Measurements from ENCODE around the gene CD27.

Gene CD27

DNA sequence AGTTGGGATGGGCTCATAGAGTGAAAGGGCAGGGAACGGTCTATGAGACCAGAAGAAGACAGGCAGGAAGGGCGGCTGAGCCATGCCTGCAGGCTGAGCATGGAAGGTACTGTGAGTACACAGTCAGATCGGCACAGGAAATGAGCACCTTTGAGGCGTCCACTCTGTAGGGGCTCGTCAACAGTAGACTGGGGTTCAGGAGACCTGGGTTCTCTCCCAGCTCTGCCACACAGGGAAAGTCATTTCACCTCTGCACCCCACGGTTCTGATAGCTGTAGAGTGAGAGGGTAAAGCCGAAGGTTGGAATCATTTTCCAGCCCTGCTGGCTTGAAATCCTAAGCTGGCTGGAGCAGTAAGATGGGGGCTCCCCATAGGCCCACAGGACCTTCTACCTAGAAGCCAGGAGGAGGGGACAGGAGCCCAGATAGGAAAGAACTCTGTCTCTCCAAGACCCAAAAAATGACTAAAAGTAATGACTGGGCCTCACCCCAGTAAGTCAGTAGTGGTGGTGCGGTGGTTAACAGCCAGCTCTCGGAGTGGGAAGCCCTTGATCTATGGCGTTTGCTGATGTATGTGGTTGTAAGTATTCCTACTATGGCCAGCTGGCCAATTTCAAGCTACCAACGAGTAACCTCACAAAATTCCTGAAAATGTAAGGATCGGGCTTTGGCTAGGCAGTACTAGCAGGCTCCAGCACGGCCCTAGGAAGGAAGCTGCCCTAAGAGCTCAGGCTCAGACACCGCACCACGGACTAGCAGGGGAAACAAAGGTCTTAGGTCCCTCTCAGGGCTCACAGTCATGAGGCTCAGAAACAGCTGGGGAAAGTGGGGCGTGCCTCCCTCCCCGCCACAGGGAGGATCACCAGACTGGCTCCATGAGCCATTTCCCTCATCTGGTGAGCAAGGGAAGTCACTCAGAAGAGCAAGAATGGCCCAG lies 10.3 kb upstream of the CD27 start:
- no peak for DNase-seq (ENCODE audit: low read depth)

DNA sequence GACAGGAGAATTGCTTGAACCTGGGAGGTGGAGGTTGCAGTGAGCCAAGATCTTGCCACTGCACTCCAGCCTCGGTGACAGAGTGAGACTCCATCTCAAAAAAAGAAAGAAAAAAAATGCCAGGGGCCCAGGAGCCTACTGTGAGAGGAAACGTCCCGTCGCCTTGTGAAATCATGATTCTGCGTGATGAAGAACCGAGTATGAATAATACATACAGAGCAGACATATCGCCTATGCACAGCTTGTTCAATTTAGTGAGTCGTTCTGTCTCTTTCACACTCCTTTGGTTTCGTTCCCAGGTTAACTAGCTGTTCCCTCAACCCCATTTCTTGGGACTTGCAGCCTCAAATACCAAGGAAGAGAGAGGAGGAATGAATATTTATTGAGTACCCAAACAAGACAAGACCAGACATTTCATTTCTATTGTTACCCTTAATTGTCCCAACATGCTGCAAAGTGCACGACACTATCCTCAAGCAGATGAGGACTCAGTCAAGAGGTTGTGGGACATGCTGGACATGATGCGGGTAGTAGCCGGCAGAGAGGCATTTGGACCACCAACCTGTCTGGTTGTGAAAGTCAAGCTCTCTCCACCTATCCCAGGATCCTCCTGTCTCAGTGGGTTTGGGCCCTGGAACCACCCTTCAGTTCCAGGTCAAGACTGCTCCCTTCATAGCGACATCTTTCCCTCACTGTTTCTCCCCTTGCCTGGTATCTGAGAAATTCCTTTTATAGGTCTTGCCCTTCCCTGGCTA lies 8.6 kb upstream of the CD27 start:
- no peak for DNase-seq (ENCODE audit: low read depth)

DNA sequence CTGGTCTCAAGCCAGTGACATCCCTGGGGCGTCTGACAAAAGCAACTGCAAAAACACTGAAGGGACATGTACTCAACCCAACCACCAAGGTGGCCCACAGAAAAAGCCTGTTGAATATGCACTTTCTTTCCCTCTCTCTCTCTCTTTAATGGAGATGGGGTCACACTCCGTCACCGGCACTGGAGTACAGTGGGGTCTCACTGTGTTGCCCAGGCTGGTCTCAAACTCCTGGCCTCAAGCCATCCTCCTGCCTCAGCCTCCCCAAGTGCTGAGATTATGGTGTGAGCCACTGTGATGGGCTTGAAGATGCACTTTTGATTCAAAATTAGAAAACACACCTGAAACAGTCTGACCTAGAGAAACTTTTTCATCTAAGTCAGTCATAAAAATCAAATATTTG lies 7.2 kb upstream of the CD27 start:
- DNase-seq (ENCODE audit: low read depth) = no peak

DNA sequence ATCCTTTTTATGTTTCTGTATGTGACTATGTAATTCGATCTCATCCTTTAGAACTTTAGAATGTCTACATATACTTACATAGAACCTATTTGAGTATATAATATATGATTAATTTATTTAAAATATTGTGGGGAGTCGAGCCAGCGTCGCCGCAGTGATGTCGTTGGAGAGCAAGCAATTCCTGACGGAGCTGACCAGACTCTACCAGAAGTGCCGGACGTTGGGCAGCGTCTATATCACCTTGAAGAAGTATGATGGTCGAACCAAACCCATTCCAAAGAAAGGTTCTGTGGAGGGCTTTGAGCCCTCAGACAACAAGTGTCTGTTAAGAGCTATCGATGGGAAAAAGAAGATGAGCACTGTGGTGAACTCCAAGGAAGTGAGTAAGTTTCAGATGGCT lies 6.4 kb upstream of the CD27 start:
- no peak for DNase-seq (ENCODE audit: low read depth)

DNA sequence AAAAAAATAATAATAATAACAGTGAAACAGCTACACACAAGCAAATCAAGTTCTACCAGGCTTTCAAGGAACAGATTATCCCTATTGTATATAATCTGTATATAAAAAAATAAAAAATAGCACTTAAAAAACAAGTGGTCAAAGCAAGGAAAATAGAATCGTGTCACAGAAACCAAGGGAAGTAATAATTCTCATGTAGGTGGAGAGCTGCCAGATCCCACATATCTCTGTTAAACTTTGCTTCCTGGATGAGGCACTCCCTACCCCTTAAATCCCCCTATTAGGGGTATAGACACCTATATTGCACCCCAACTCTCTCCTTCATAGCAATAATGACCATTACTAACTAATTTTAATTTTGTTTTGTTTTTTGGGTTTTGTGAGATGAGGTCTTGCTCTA lies 4.4 kb upstream of the CD27 start:
- no peak for DNase-seq (ENCODE audit: low read depth)

DNA sequence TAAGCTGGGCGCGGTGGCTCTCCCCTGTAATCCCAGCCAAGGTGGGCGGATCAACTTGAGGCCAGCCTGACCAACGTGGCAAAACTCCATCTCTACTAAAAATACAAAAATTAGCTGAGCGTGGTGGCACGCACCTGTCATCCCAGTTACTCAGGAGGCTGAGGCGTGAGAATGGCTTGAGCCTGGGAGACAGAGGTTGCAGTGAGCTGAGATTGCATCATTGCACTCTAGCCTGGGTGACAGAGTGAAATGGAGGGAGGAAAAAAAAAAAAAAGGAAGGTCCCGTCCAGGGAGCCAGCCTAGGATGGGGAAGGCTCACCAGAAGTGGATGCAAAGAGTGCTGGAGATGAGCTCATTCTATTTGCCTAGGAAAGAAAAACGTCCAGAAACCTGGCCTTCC lies 1.9 kb upstream of the CD27 start:
- DNase-seq (ENCODE audit: low read depth) = no peak

DNA sequence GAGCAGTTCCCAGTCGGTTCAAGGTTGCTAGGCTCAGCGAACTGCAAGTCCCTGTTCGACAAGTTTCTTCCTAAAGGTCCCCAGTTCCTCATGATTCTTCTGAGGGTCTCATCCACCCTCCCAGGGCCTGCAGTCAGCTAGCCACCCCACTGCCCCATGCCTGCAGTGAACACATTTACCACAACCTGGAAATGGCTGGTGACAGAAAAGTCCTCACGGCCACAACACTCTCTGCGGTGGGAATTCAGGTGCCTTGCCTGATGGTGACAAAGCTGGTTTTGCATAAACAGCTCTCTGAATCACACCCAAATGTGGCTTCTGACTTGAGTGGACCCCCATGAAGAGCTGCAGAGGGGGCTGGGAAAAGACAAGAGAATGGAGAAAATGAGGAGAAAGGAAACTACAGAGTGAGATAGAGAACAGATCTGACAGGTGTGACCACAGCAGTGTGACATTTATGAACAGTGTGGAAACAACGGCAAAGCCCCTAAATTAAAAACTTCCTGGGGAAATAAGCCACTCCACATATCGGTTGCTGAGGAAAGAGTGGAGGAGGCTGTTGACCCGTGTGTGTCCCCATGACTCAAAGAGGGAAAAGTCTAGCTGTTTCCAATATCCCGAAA lies 1.3 kb upstream of the CD27 start:
- no peak for DNase-seq (ENCODE audit: low read depth)

DNA sequence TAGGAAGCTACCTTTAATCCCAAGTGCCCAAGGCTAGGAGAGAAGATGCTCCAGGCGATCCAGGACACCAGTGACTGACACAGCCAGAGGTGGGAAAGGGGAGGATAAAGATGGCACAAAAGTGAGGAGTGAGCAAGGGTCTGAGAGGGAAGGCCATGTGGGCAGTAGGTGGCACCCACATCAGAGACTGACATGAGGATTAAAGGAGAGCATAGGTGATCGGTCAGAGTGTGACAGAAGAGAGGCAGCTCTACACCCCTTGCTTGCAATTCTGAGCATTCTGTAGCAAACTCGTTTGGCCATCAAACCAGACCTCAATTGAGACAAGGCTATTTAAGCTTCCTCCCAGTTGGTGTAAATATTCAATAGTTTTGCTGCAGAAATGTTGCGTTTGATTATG lies 724 bp upstream of the CD27 start:
- no peak for DNase-seq (ENCODE audit: low read depth)

DNA sequence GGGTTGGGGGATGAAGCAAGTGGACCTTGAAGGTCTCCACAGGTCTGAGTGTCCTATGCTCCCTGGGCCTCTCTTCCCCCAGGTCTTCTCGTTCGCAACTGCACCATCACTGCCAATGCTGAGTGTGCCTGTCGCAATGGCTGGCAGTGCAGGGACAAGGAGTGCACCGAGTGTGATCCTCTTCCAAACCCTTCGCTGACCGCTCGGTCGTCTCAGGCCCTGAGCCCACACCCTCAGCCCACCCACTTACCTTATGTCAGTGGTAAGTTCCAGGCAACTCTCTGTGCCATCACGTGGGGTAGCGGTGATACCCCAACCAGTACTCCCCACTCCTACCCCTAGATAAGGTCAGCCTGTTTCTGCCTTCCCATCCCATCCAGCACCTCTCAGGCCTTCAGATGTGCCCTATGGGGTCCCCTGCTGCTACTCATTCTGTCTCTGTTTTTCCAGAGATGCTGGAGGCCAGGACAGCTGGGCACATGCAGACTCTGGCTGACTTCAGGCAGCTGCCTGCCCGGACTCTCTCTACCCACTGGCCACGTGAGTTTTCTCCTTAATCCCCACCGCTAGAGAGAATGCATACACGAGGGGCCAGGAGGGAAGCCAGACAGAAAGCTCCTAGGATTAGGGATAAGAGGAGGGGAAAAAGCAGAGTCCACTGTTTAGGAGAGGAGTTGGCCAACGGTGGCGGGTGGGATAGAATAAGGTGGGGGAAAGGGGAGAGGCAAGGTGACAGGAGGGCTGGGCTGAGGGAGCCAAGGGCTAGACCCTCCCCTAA lies 5.5 kb downstream of the CD27 start:
- no peak for DNase-seq (ENCODE audit: low read depth)

DNA sequence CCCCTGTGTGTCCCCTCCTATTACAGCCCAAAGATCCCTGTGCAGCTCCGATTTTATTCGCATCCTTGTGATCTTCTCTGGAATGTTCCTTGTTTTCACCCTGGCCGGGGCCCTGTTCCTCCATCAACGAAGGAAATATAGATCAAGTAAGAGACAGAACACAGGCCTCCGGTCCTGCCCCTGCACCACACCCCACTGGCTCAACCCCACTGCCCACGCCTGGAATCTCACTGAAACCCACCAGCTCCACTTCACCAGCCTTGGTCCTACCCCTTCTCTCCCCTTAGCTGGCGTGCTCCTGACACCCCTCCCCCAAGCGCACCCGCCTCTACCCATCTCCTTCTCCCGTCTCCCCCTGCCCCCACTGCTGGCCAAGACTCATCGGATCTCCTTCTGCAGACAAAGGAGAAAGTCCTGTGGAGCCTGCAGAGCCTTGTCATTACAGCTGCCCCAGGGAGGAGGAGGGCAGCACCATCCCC lies 6.2 kb downstream of the CD27 start:
- DNase-seq (ENCODE audit: low read depth) = no peak

DNA sequence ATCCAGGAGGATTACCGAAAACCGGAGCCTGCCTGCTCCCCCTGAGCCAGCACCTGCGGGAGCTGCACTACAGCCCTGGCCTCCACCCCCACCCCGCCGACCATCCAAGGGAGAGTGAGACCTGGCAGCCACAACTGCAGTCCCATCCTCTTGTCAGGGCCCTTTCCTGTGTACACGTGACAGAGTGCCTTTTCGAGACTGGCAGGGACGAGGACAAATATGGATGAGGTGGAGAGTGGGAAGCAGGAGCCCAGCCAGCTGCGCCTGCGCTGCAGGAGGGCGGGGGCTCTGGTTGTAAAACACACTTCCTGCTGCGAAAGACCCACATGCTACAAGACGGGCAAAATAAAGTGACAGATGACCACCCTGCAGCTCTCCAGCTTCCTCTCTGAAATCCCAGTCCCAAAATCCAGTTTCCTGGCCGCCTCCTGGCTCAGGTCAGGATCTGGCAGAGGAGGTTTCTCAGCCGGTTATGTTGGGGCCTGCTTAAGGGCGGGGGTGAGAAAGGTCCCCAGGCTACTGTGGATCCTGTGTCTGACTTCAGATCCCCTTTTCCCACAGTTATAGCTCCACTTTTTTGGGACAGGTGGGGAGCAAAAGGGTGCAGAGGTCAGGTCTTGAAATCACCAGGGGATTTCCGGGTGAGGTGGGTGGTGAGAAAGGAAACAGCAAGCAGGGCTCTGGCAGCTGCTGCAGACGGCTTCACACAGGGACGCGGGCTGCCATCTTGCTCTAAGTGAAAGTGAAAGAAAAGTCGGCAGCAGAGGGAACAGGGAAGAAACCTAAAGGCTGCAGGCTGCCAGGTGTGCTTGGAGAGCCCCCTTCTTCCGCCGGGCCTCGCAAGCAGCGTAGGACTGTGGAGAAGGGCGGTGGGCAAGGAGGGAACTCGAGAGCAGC lies 6.8 kb downstream of the CD27 start, which contains the start of gene TAPBPL:
Gene TAPBPL, plus strand, starts transcription at position 695 of the 897 bp plus-strand sequence. CDS start 207 bp downstream, outside the sequence.
- DNase-seq (ENCODE audit: low read depth) = peak; percentile 46

DNA sequence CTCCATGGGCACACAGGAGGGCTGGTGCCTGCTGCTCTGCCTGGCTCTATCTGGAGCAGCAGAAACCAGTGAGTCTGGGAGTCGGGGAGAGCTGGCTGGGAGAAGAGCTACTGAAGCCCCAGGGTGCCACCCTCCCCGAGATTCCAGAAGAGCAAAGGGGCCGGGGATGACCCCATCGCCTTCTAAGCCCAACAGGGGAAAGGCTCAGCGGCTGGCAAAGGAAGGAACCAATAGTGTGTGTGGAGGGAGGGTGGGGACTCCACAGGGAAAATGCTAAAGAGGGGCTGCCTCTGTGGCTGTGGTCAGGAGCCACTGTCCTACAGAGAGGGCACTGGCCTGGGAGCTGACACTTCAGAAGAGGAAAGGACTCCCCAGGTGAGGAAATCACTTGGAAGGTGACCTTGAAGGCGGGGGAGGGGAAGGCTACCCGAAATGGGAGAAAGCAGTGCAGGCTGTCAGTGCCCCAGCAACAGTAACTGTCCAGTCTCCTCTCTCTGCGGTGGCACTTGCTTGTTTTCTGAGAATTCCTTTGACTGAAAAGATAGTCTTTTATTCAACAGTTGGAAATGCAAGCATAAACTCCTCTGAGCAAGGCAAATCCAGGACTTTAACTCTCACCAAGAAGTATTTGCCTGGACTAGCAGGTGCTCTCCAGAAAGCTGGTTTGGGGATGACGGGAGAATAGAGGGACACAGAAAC lies 7.6 kb downstream of the CD27 start:
- no peak for DNase-seq (ENCODE audit: low read depth)

DNA sequence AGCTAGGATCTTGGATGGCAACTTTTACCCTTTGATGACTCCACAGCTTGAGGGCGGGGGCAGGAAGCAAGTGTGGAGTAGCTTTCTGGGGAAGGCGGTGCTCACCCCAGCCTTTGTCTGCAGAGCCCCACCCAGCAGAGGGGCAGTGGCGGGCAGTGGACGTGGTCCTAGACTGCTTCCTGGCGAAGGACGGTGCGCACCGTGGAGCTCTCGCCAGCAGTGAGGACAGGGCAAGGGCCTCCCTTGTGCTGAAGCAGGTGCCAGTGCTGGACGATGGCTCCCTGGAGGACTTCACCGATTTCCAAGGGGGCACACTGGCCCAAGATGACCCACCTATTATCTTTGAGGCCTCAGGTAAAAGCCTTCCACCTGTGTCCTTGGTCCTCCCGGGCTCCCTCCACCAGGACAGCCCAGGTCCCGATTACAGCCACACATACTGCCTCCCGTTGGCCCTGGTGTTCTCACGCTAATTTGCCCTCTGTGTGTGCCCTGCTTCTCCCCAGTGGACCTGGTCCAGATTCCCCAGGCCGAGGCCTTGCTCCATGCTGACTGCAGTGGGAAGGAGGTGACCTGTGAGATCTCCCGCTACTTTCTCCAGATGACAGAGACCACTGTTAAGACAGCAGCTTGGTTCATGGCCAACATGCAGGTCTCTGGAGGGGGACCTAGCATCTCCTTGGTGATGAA lies 8.3 kb downstream of the CD27 start:
- no peak for DNase-seq (ENCODE audit: low read depth)

DNA sequence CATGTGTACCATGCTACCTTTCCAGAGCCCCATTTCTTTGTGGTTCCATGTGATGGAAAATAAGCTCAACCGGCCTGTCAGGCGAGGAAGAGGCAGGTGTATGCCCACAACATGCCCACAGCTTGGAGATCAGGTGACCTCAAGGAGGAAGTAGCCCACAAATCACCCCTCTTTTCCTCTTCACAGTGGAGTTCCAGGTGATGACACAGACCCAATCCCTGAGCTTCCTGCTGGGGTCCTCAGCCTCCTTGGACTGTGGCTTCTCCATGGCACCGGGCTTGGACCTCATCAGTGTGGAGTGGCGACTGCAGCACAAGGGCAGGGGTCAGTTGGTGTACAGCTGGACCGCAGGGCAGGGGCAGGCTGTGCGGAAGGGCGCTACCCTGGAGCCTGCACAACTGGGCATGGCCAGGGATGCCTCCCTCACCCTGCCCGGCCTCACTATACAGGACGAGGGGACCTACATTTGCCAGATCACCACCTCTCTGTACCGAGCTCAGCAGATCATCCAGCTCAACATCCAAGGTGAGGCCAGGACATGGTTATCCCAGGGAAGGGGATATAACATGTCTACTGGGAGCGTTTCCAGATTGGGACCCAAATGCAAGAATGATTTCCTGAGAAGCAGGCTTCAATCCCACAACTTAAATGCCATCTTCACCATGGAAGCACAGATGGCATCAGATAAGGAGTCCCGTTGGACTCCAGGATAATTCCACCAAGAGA lies 12.6 kb downstream of the CD27 start:
- DNase-seq (ENCODE audit: low read depth) = no peak

DNA sequence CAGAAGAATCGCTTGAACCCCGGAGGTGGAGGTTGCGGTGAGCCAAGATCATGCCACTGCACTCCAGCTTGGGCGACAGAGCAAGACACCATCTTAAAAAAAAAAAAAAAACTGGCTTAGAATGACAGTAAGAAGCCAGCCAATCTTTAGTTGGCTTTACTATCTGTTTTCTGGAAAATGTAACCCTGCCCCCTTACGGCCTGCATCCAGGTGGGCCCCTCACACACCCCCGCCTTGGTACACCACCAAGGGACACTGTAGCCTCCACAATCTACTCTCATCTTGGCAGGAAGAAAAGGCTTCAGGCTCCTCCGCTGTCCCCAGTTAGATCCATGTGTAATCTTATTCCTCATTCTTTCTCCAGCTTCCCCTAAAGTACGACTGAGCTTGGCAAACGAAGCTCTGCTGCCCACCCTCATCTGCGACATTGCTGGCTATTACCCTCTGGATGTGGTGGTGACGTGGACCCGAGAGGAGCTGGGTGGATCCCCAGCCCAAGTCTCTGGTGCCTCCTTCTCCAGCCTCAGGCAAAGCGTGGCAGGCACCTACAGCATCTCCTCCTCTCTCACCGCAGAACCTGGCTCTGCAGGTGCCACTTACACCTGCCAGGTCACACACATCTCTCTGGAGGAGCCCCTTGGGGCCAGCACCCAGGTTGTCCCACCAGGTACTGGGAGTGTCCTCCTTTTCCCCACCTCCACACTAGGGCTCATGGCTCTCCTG lies 13.7 kb downstream of the CD27 start:
- DNase-seq (ENCODE audit: low read depth) = no peak

DNA sequence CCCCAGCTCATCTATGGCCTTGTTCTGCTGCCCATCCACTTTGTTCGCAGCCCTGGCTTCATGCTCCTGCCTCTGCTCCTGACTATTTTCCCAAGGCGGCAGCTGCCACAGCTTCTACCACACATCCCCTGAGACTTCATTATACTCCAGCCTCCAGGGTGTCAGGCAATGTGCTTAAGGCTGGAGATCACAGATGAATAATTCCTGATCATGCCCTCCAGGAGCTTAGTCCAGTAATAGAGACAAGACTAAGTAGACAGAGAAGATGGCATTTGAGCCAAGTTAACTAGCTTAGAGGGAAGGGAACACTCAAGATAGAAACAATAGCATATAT lies 14.2 kb downstream of the CD27 start:
- no peak for DNase-seq (ENCODE audit: low read depth)

DNA sequence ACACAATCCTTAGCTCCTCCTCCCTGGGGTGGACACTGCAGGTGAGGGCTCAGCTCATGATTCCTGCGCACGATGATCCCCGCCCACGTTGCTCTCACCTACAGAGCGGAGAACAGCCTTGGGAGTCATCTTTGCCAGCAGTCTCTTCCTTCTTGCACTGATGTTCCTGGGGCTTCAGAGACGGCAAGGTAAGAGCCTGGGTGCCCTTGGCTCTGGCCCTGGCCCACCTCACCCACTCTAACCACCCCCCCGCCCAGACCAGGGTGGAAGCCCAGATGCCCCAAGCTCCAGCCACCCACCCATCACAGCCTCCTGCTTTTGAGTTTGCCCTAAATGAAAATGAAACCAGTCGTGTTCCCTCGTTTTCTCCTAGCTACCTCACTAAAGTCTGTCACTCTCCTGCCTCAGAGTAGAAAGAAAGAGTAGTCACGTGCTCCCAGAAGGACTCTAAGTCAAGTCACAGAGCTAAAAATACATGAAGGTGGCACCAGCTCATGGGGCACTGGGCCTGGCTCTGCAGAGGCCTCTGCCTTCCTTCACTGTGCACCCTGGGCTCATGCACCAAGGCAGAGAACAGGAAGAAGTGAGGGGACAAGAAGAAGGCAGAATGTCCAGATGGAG lies 16.1 kb downstream of the CD27 start:
- DNase-seq (ENCODE audit: low read depth) = no peak
